ENCODE measurements around the gene NOSTRIN. TPM values are rescaled to one million over a fixed set of nuclear protein-coding genes. Genes with fewer than 3 reads are reported as not detected.

NOSTRIN gene
- total and polyA plus RNA-seq, 3 donors from 2014 or later, result 28.9 to 99.8 (median 93.8) TPM

GRCh38 chr2:168780669-168781071 lies 21.8 kb upstream of the NOSTRIN start:
- no peak for DNase-seq
- Histone ChIP-seq H3K4me3 (no peak overlapping the region), H3K36me3 (ENCODE audit: low read depth, missing control alignments) (no peaks in the 10 kb centered on the region), H3K4me1 (no peaks in the 10 kb centered on the region), H3K9me3 (no peaks in the 10 kb centered on the region), H3K27me3 (no peaks in the 10 kb centered on the region), H3K27ac (no peak overlapping the region)
- WGBS, 2 donors, result 92 to 100% methylated on average over 1 of the region's 1 CpG
- intact Hi-C loops (cut with DNase I; ENCODE audit: low total_unique reads), result no loop called here
- no peak for TF ChIP-seq POLR2A (IDR thresholded peaks at IDR 0.05)
- TF ChIP-seq CTCF (IDR thresholded peaks at IDR 0.05), result no peak

GRCh38 chr2:168781191-168781817 lies 21.1 kb upstream of the NOSTRIN start:
- WGBS, 2 donors, result 88 to 89% methylated on average over 2 of the region's 2 CpGs
- no peaks in the 10 kb centered on the region for H3K36me3 ChIP-seq (ENCODE audit: low read depth, missing control alignments)
- TF ChIP-seq POLR2A (IDR thresholded peaks at IDR 0.05), result no peak
- TF ChIP-seq CTCF (IDR thresholded peaks at IDR 0.05), result no peak
- H3K27ac ChIP-seq, result no peak overlapping the region
- no peak for DNase-seq
- H3K4me1 ChIP-seq, result no peaks in the 10 kb centered on the region
- H3K9me3 ChIP-seq, result no peaks in the 10 kb centered on the region
- intact Hi-C loops (cut with DNase I; ENCODE audit: low total_unique reads), result no loop called here
- H3K27me3 ChIP-seq, result no peaks in the 10 kb centered on the region
- no peak overlapping the region for H3K4me3 ChIP-seq

GRCh38 chr2:168782271-168782670 lies 20.2 kb upstream of the NOSTRIN start:
- no peak overlapping the region for H3K27ac ChIP-seq
- 91 to 92% methylated on average over 4 of the region's 4 CpGs for WGBS, 2 donors
- H3K36me3 ChIP-seq (ENCODE audit: low read depth, missing control alignments), result no peaks in the 10 kb centered on the region
- no peak overlapping the region for H3K4me3 ChIP-seq
- no peaks in the 10 kb centered on the region for H3K27me3 ChIP-seq
- H3K4me1 ChIP-seq, result no peaks in the 10 kb centered on the region
- TF ChIP-seq POLR2A (IDR thresholded peaks at IDR 0.05) (no peak), CTCF (IDR thresholded peaks at IDR 0.05) (no peak)
- no peak for DNase-seq
- intact Hi-C loops (cut with DNase I; ENCODE audit: low total_unique reads), result no loop called here
- no peaks in the 10 kb centered on the region for H3K9me3 ChIP-seq

- WGBS, 2 donors, result 83 to 84% methylated on average over 3 of the region's 3 CpGs
- H3K4me1 ChIP-seq, result no peaks in the 10 kb centered on the region
- H3K27me3 ChIP-seq, result no peaks in the 10 kb centered on the region
- TF ChIP-seq POLR2A (IDR thresholded peaks at IDR 0.05) (no peak), CTCF (IDR thresholded peaks at IDR 0.05) (no peak)
- no peak for DNase-seq
- H3K27ac ChIP-seq, result no peak overlapping the region
- no peak overlapping the region for H3K4me3 ChIP-seq
- no peaks in the 10 kb centered on the region for H3K36me3 ChIP-seq (ENCODE audit: low read depth, missing control alignments)
- H3K9me3 ChIP-seq, result no peaks in the 10 kb centered on the region
- intact Hi-C loops (cut with DNase I; ENCODE audit: low total_unique reads), result no loop called here
These were observed 17.4 kb upstream of the NOSTRIN start for GRCh38 chr2:168784993-168785392.
